Liver (tissue), 9 donors: Measurements from ENCODE around the gene NMNAT2. TPM values are rescaled to one million over a fixed set of nuclear protein-coding genes. Genes with fewer than 3 reads are reported as not detected.

ENCODE experiments used
- DNase-seq: peaks from one replicate; pipeline ENCODE4 v3.0.0-alpha.2; 2017; ENCODE audit warnings: low spot score
- H3K27ac ChIP-seq, 2 donors: one replicate each; pipeline ENCODE4 v1.7.0; 2013; ENCODE audit warnings: inconsistent platforms in 2 of 2, low read length in 2 of 2, control low read depth in 1 of 2, low read depth in 1 of 2, mild to moderate bottlenecking in 1 of 2
- H3K27me3 ChIP-seq, 4 donors: one replicate each; pipeline versions ENCODE4 v1.6.1 to v1.7.0; 2013; ENCODE audit warnings: low read length in 3 of 4, inconsistent platforms in 1 of 4, mild to moderate bottlenecking in 1 of 4, moderate library complexity in 1 of 4; ENCODE audit not compliant: control insufficient read depth in 4 of 4, insufficient read depth in 4 of 4
- H3K36me3 ChIP-seq, 4 donors: one replicate each; pipeline versions ENCODE4 v1.6.1 to v1.7.0; 2013; ENCODE audit warnings: low read length in 3 of 4, mild to moderate bottlenecking in 3 of 4, low read depth in 1 of 4, moderate library complexity in 1 of 4; ENCODE audit not compliant: control insufficient read depth in 4 of 4, insufficient read depth in 3 of 4
- H3K4me1 ChIP-seq, 4 donors: one replicate each; pipeline versions ENCODE4 v1.6.1 to v1.7.0; 2013; ENCODE audit warnings: low read length in 3 of 4, mild to moderate bottlenecking in 3 of 4, moderate library complexity in 1 of 4; ENCODE audit not compliant: control insufficient read depth in 4 of 4, insufficient read depth in 4 of 4
- H3K4me3 ChIP-seq, 3 donors: one replicate each; pipeline versions ENCODE4 v1.6.1 to v1.7.0; 2013; ENCODE audit warnings: low read length in 3 of 3, control low read depth in 1 of 3, low read depth in 1 of 3, mild to moderate bottlenecking in 1 of 3
- H3K9ac ChIP-seq, 2 donors: one replicate each; pipeline ENCODE4 v1.7.0; 2013; ENCODE audit warnings: low read length in 2 of 2, mild to moderate bottlenecking in 2 of 2, moderate library complexity in 2 of 2, control low read depth in 1 of 2, low read depth in 1 of 2
- H3K9me3 ChIP-seq, 4 donors: one replicate each; pipeline versions ENCODE4 v1.6.1 to v1.7.0; 2013; ENCODE audit warnings: low read length in 3 of 4; ENCODE audit not compliant: control insufficient read depth in 4 of 4
- GABPA ChIP-seq, 2 donors: IDR thresholded peaks in 1 of 2; conservative IDR thresholded peaks in 1 of 2; 2 replicates each; pipeline ENCODE4 v1.6.1; 2016; ENCODE audit warnings: antibody characterized with exemption in 2 of 2, mild to moderate bottlenecking in 1 of 2, moderate library complexity in 1 of 2
- HNF4G ChIP-seq: IDR thresholded peaks from 2 replicates; pipeline ENCODE4 v1.6.1; 2016; ENCODE audit warnings: antibody characterized with exemption
- JUND ChIP-seq, 2 donors: IDR thresholded peaks; 2 replicates each; pipeline ENCODE4 v1.6.1; 2016; ENCODE audit warnings: antibody characterized with exemption in 2 of 2
- RAD21 ChIP-seq, 2 donors: IDR thresholded peaks; 2 replicates each; pipeline ENCODE4 v1.6.1; 2016; ENCODE audit warnings: antibody characterized with exemption in 2 of 2, mild to moderate bottlenecking in 2 of 2
- REST ChIP-seq: IDR thresholded peaks from 2 replicates; pipeline ENCODE4 v1.6.1; 2016; ENCODE audit warnings: antibody characterized with exemption, mild to moderate bottlenecking
- RXRA ChIP-seq, 2 donors: IDR thresholded peaks; 2 replicates each; pipeline ENCODE4 v1.6.1; 2017 to 2018; ENCODE audit warnings: antibody characterized with exemption in 2 of 2, mild to moderate bottlenecking in 1 of 2
- SP1 ChIP-seq: IDR thresholded peaks from 2 replicates; pipeline ENCODE4 v1.6.1; 2018; ENCODE audit warnings: antibody characterized with exemption, mild to moderate bottlenecking
- TAF1 ChIP-seq: conservative IDR thresholded peaks from 2 replicates; pipeline ENCODE4 v1.6.1; 2016; ENCODE audit warnings: antibody characterized with exemption, mild to moderate bottlenecking
- YY1 ChIP-seq: IDR thresholded peaks from 2 replicates; pipeline ENCODE4 v1.6.1; 2016; ENCODE audit warnings: antibody characterized with exemption, mild to moderate bottlenecking
- ZBTB33 ChIP-seq: IDR thresholded peaks from 2 replicates; pipeline ENCODE4 v1.6.1; 2016; ENCODE audit warnings: antibody characterized with exemption
- WGBS: extraction: QIAGEN DNeasy Blood & Tissue Kit; methylation state at CpG from one replicate; pipeline ENCODE4 v1.1.7; 2013; 5-methylcytosine and 5-hydroxymethylcytosine counted together
- polyA plus RNA-seq, 2 donors: library from polyadenylated mRNA; stranded (reverse) in 1 of 2; unstranded in 1 of 2; fragments of 200-250 nt in 1 of 2; fragments of >200 nt in 1 of 2; fragmentation: Nextera tagmentation in 1 of 2; extraction: Ambion mirVana in 1 of 2; gene quantifications; one replicate each; pipeline versions ENCODE4 v1.2.1 to v1.2.3, GENCODE V29; 2013 to 2015
- total RNA-seq, 2 donors: library from RNA; depleted of rRNA; stranded (reverse); fragments of >200 nt; gene quantifications; one replicate each; pipeline ENCODE4 v1.2.3, GENCODE V29; 2014
- TF ChIP-seq, protein P1 (sequence below): fragments of 150-350 bp; IDR thresholded peaks from 2 replicates; pipeline ENCODE4 v1.5.1; 2017; ENCODE audit warnings: improper control_type of control experiment, low read depth, low read length; ENCODE audit not compliant: missing input control
- donor health status: healthy.
- donor health status: healthy.
- donor health status: healthy.
- donor health status: healthy.
- donor health status: healthy.

NMNAT2 gene
- total and polyA plus RNA-seq, 4 donors: under 0.01 to 0.07 (median 0.05) TPM; not detected in 1

- H3K27ac ChIP-seq: no peak overlapping the region
- TF ChIP-seq HNF4G: no peak
- H3K27me3 ChIP-seq: no peaks in the 10 kb centered on the region
- H3K9me3 ChIP-seq: no peaks in the 10 kb centered on the region
- no peak for DNase-seq
- H3K36me3 ChIP-seq: no peaks in the 10 kb centered on the region
- 68% methylated on average over 7 of the region's 7 CpGs for WGBS
- no peak overlapping the region for H3K9ac ChIP-seq
- no peak overlapping the region for H3K4me3 ChIP-seq
- peaks cover 0 to 3% (median 0%) of the 10 kb centered on the region in 4 donors for H3K4me1 ChIP-seq
Measured at GRCh38 chr1:183277821-183278738, 140.1 kb downstream of the NMNAT2 start.

GRCh38 chr1:183276386-183277080 is 141.6 kb downstream of the NMNAT2 start:
- TF ChIP-seq RXRA (IDR thresholded peaks at IDR 0.05) (no peak), HNF4G (no peak), ZBTB33 (no peak), RAD21 (IDR thresholded peaks at IDR 0.05) (no peak), REST (no peak), TAF1 (no peak), SP1 (no peak), GABPA (IDR thresholded peaks at IDR 0.05 in 1 of 2, conservative IDR thresholded peaks at IDR 0.05 in 1 of 2) (no peak), YY1 (no peak), JUND (IDR thresholded peaks at IDR 0.05) (no peak)
- TF ChIP-seq, protein P1, sequence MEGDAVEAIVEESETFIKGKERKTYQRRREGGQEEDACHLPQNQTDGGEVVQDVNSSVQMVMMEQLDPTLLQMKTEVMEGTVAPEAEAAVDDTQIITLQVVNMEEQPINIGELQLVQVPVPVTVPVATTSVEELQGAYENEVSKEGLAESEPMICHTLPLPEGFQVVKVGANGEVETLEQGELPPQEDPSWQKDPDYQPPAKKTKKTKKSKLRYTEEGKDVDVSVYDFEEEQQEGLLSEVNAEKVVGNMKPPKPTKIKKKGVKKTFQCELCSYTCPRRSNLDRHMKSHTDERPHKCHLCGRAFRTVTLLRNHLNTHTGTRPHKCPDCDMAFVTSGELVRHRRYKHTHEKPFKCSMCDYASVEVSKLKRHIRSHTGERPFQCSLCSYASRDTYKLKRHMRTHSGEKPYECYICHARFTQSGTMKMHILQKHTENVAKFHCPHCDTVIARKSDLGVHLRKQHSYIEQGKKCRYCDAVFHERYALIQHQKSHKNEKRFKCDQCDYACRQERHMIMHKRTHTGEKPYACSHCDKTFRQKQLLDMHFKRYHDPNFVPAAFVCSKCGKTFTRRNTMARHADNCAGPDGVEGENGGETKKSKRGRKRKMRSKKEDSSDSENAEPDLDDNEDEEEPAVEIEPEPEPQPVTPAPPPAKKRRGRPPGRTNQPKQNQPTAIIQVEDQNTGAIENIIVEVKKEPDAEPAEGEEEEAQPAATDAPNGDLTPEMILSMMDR: no peak
- Histone ChIP-seq H3K27ac (no peak overlapping the region), H3K4me3 (no peak overlapping the region), H3K27me3 (no peaks in the 10 kb centered on the region), H3K4me1 (no peaks in the 10 kb centered on the region), H3K9ac (no peak overlapping the region), H3K36me3 (no peaks in the 10 kb centered on the region), H3K9me3 (no peaks in the 10 kb centered on the region)
- DNase-seq: no peak
- 94% methylated on average over 9 of the region's 9 CpGs for WGBS
